ENCODE measurements around the gene ADCY2.

ADCY2 gene

GRCh38 chr5:7673658-7674057 is 277.7 kb downstream of the ADCY2 start:
- Mint-ChIP-seq H3K4me1 (no peaks in the 10 kb centered on the region), H3K9me3 (peaks cover 12% of the 10 kb centered on the region), H3K27me3 (ENCODE audit: low read depth, poor library complexity) (no peaks in the 10 kb centered on the region), H3K36me3 (ENCODE audit: low read depth) (peaks cover 36% of the 10 kb centered on the region), H3K27ac (no peak overlapping the region), H3K4me3 (no peak overlapping the region)
- DNase-seq: no peak
- TF ChIP-seq CTCF (IDR thresholded peaks at IDR 0.05): no peak

- H3K36me3 Mint-ChIP-seq (ENCODE audit: low read depth): peaks cover 11% of the 10 kb centered on the region
- no peak for DNase-seq
- no peak overlapping the region for H3K27ac Mint-ChIP-seq
- no peak for TF ChIP-seq CTCF (IDR thresholded peaks at IDR 0.05)
- H3K4me3 Mint-ChIP-seq: no peak overlapping the region
- H3K27me3 Mint-ChIP-seq (ENCODE audit: low read depth, poor library complexity): no peaks in the 10 kb centered on the region
- H3K4me1 Mint-ChIP-seq: no peaks in the 10 kb centered on the region
- H3K9me3 Mint-ChIP-seq: no peaks in the 10 kb centered on the region
These were observed 280.5 kb downstream of the ADCY2 start for GRCh38 chr5:7676455-7676854.

GRCh38 chr5:7678030-7678429 is 282.1 kb downstream of the ADCY2 start:
- H3K9me3 Mint-ChIP-seq: no peaks in the 10 kb centered on the region
- no peak overlapping the region for H3K4me3 Mint-ChIP-seq
- no peaks in the 10 kb centered on the region for H3K27me3 Mint-ChIP-seq (ENCODE audit: low read depth, poor library complexity)
- H3K36me3 Mint-ChIP-seq (ENCODE audit: low read depth): peaks cover 8% of the 10 kb centered on the region
- no peak overlapping the region for H3K27ac Mint-ChIP-seq
- TF ChIP-seq CTCF (IDR thresholded peaks at IDR 0.05): no peak
- no peaks in the 10 kb centered on the region for H3K4me1 Mint-ChIP-seq
- DNase-seq: no peak

- peaks cover 25% of the 10 kb centered on the region for H3K36me3 Mint-ChIP-seq (ENCODE audit: low read depth)
- H3K4me3 Mint-ChIP-seq: no peak overlapping the region
- TF ChIP-seq CTCF (IDR thresholded peaks at IDR 0.05): no peak
- H3K27me3 Mint-ChIP-seq (ENCODE audit: low read depth, poor library complexity): peaks cover 3% of the 10 kb centered on the region
- H3K4me1 Mint-ChIP-seq: no peaks in the 10 kb centered on the region
- H3K27ac Mint-ChIP-seq: peak overlapping the region; percentile 0
- DNase-seq: no peak
- H3K9me3 Mint-ChIP-seq: no peaks in the 10 kb centered on the region
These were observed 283.7 kb downstream of the ADCY2 start for GRCh38 chr5:7679663-7680062.

GRCh38 chr5:7680260-7680659 is 284.3 kb downstream of the ADCY2 start:
- Mint-ChIP-seq H3K27ac (no peak overlapping the region), H3K4me1 (no peaks in the 10 kb centered on the region), H3K27me3 (ENCODE audit: low read depth, poor library complexity) (peaks cover 3% of the 10 kb centered on the region), H3K4me3 (no peak overlapping the region), H3K36me3 (ENCODE audit: low read depth) (peaks cover 31% of the 10 kb centered on the region), H3K9me3 (no peaks in the 10 kb centered on the region)
- no peak for DNase-seq
- TF ChIP-seq CTCF (IDR thresholded peaks at IDR 0.05): no peak

- Mint-ChIP-seq H3K36me3 (ENCODE audit: low read depth) (peaks cover 26% of the 10 kb centered on the region), H3K4me1 (no peaks in the 10 kb centered on the region), H3K9me3 (no peaks in the 10 kb centered on the region), H3K27me3 (ENCODE audit: low read depth, poor library complexity) (peaks cover 3% of the 10 kb centered on the region), H3K4me3 (no peak overlapping the region), H3K27ac (no peak overlapping the region)
- no peak for TF ChIP-seq CTCF (IDR thresholded peaks at IDR 0.05)
- no peak for DNase-seq
These were observed 286.4 kb downstream of the ADCY2 start for GRCh38 chr5:7682379-7682778.
